Iris pigment epithelial cell (primary cell): ENCODE data around the gene ZFHX3.

Experiments
- DNase-seq: peaks from one replicate; pipeline ENCODE4 v3.0.0-alpha.2; 2011; ENCODE audit warnings: low read depth

Gene ZFHX3

DNA sequence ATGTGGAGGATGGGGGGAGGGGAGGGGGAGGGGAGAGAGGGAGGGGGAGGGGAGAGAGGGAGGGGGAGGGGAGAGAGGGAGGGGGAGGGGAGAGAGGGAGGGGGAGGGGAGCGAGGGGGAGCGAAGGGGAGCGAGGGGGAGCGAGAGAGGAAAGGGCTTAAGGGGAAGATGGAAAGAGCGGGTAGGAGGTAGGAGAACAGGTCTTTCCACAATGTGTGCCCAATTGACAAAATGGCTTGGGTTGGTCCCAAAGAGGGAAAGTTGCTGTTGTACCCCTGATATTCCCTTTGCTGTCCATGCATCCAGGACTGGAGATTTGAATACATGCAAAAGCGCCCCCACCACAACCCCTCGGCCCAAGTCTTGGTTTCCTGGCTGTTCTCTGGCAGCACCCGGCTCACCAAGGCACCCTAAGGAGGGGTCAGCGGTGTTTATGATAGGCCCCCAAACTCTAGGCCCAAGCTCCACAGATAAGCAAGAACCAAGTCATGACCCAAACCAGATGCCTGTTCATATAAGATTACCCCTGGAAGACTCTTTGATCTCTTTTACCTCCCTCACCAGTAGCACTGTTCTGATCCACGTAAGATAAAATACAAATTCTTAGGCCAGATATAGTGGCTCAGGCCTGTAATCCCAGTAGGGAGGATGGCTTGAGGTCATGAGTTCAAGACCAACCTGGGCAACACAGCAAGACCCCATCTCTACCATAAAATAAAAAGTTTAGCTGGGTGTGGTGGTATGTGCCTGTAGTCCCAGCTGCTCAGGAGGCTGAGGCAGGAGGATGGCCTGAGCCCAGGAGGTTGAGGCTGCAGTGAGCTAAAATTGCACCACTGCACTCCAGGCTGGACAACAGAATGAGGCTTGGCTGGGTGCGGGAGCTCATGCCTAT, 119.6 kb downstream of the ZFHX3 start:
- DNase-seq, result no peak

DNA sequence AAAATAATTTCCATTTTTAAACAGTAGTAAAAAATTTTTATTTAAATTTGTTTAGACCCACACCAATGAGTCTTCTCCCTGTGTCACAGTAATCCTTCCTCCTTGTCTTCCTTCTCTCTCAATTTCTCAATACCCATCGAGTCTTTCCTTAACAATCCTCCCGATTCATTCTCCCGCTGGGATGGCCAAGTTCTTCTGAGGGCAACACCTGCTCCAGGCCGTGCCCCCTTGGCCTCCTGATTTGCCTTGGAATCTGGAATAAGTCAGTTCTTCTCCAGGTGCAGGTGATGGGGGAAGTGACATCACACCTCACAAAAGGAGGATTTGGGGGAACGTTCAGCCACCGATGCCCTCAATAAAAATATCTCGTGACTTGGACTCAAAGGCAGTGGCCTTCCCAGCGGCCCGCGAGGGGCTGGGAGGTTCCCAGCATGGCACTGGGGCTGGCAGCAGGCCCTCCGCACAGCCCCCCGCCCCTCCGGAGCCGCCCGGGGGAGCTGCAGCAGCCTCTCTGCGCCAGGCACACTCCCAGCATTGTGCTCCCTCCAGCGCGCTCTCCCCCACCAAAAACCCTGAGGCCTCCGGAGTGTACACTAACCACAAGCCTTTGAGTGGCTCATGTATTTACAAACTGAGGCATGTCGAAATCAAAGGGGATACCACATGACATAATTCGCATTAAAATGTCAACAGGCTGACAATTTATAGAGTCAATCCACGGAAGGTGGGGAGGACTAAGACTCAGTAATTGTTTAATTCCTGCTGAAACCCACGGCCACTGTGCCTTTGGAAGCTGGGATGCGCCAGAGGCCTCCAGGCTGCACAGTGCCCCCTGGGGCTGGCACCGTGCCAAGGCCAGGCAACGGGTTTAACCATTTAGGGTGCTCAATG, 120.5 kb downstream of the ZFHX3 start:
- peak; percentile 94 for DNase-seq

DNA sequence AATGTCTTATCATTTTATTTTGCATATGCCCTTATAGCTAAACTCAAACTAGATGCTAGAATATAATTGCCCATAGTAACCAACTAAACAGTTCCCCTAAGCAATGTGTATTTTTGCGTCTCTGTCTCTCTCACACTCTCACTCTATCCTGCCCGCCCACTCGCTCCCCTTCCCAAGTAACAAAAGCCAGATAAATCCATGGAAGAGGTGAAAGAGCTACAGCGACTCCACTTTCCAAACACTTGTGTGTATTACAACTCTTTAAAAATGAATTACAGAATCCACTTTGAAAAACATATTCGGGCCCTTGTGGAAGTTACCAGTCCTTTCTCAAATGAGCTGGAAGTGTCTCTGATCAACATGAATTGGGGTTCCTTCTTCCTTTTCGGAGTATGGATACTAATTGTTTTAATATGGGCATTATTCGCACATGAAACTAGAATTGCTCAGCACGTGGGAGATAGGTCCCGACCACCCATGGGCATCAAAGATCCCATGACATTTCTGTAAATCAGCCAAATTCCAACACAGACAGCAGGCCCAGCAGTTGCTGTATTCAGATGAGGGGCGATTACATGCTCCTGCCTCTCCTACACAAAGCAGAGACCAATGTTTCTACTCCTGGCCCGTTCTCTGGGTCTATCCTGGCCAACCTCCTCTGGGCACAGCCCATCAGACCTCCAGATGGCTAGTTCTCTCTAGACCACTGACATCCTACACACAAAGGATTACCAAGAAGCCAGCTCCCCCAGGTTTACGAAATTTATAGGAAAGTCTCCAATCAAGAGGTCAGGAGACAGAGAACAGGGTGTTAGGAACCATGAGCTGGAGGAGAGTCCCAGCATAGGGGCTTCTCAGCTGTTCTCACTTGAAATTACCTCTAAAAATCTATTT, 121.5 kb downstream of the ZFHX3 start:
- no peak for DNase-seq

DNA sequence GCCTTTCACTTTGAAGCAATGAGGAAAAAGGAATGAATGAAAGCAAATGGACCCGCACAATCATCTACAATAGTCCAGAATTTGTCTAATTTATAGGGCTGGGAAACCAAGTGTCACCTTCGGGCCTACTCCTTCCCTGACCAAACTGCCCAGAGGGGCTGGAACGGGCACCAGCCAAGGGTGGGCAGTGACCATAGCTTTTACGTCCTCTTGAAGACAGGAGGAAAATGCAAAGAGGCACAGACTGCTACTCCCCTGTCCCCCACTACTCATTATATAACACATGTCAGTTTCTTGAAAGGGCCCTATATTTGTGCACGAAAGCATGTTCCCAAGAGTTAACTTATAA, 122.3 kb downstream of the ZFHX3 start:
- no peak for DNase-seq

DNA sequence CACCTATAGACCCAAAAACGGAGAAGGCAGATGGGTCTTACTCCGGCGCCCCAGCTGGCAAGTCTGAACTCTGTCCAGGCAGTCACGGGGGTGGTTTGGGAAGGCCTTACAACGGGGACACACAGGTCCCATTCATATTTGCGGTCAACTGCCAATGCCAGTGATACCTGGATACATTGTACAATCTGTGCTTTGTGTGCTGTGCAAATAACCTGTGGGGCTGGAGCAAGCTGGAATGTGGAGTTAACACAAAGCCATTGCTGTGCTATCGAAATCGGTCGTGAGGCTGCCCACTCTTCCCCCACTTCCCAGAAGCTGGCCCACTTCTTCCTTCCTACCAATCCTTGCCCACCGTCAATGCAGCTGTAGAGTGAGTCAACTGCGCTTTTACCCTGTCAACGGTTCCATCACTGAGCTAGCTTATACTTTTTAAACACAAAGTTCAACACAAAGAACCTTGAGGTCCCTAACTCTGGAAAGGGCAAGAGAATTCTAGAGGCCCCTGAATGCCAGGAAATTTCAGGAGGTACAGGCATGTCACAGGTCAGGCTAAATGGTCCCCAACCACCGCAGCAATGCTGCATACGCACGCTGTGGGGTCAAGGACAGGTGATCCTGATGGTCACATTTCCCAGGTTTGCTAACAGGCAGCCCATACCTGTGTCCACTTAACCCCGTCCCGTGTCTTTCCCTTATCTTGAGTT, 122.8 kb downstream of the ZFHX3 start:
- DNase-seq, result no peak

DNA sequence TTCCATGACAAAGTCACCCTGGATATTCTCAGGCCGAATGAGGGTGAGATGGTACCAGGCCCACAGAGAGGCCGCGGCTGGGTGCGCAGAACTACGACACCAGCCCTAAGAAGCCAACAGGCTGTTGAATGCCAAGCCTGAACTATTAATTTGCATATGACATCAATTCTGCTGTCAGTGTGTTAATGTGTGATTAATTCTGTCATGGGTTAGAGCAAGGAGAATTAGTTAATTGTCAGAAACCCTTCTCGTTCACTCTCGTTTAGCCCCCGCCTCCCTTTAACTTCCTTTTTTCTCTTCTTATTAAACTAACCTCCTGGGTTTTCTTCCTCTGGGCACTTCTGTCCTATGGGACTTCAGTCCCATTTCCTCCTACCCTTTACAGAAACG, 123.4 kb downstream of the ZFHX3 start:
- no peak for DNase-seq

DNA sequence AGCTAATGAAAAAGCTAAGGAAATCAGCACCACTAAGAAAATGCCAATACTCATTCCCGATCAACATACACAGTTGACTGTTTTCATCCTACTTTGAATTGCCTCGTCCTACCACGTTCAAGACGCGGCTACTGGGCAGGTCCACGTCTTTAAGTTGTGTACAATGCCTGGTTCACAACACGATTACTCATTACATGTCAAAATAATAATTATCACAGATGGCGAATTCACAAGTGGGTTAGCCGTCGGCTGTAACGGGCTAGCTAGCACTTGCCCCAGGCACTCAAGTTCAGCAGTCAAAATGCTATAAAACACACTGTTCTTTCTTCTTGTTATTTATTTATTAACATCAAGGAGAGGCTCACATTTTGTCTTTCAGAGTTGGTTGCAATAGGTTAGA, 124.2 kb downstream of the ZFHX3 start:
- no peak for DNase-seq

DNA sequence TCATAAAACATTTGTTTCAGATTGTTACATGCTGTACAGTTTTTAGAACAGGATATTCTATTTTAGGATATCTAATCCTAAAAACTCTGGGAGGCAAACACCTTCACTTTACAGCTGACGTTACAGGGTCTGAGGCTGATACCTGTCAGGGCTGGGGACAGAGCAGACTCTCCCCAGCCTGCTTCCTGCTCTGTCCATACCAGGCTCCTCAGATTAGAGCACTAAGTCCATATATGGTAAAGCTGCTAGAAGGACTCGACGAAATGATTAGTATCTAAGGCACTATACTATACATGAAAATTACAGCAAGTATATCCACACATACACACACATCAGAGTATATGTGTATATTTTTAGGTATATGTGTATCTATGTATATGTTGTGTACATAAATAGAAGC, 125.2 kb downstream of the ZFHX3 start:
- no peak for DNase-seq

DNA sequence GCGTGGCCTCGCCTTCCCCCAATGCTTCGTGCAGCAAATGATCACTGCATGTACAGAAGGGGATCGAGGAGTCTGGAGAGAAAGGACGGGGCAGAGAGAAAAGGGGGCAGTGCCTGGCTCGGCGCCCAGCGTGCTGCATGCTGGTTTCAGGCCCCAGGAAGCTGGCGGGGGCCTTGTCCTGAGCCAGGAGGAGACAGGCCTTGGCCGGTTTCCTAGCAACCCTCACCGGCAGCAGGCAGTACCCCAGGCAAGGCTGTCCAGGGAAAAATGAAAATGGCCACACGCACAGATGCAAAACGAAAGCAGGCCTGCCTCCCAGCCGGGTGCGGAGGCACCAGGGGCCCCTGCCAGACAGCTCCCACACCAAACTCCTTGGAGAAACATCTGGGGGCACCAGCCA, 126.3 kb downstream of the ZFHX3 start:
- peak; percentile 64 for DNase-seq

DNA sequence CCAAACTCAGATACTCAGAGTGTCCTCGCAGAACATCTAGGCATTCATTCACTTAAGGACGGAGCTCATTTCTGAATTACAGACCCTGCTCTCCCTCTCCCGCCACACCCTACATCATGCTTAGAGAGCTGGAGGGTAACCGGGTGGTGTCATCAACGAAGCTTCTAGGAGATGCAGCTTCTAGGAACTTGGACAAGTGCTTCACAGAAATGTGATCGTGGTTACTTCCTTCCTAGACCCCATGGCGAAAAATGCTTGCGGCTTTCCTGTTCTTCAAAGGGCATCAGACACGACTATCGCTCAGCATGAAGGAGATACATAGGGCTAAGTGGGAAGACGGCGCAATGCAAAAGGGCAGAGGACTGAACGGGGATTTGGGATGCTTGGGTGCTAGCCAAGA, 126.8 kb downstream of the ZFHX3 start:
- DNase-seq, result no peak

DNA sequence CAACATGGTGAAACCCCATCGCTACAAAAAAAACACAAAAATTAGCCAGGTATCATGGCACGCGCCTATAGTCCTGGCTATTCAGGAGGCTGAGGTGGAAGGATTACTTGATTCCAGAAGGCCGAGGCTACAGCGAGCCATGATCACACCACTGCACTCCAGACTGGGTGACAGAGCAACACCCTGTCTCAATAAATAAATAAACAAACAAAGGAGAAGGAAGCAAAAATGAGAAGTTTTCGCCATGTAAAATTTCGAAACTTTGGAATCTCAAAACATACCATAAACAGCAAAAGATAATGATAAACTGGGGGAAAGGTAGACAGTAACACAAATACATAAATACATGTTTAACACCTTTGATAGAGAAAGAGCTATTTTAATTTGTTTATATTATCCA, 130.9 kb downstream of the ZFHX3 start:
- no peak for DNase-seq

DNA sequence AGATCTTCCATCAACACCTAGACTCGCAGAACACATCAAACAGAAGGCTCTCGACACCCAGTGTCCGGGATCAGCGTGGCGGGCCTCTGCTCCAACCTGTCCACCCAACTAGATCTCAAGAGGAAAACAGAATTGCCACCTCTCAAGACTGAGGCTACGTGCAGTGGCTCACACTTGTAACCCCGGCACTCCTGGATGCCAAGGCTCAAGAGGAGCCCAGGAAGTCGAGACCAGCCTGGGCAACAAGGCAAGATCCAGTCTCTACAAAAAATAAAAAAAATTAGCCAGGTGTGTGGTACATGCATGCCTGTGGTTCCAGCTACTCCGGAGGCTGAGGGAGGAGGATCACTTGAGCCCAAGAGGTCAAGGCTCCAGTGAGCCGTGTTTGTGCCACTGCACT, 132.6 kb downstream of the ZFHX3 start:
- no peak for DNase-seq

DNA sequence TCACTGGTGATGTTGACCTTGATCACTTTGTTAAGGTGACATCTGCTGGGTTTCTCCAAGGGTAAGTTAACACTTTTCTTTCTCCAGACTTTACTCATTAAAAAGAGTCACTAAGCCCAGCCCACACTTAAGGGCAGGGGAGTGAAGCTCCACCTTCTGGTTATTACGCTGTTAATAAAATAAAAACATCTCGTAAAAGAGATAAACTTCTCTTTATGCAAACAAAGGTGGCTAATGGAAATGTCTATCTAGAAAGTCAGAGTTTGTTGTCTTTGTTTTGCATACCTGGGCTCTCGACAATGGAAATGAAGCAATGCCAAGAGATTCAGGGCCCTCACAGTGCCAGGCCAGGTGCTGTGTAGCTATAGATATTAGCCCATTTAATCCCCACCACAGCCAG, 134.4 kb downstream of the ZFHX3 start:
- no peak for DNase-seq

DNA sequence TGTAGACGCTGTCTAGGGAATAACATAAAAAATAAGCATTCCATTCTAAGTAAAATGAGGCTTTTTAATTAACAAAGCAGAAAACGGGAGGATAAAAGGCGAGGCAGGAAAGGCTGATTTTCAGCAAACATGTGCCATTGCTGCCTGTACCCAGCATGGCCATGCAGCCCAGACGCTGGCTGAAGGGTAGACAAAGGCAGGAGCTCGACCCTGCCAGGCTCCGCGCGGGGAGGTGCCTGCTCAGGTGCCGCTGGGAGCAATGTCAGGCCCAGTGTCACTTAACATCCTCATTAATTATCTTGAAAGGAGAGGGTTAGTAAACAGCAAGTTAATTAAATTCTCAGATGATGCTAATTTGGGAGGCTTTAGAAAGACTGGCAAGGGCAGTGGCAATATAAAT, 136.0 kb downstream of the ZFHX3 start:
- no peak for DNase-seq

DNA sequence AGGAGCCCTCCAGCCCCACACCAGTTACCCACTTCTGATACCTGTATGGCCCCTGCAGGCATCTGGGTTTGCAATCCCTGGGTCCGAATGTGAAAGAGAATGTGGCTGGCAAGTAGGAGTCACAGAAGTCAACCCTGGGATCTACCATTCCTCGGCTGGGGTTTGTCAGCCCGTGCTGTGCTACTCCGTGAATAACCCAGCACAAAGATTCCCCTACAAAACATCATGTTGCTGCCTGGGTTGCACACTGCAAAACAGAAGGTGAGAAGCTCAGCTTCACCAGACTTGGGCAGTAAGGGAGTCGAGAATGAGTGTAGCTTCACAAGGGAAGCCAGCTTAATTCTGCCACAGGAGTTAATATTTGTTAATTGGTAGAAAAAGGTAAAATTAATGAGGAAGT, 137.1 kb downstream of the ZFHX3 start:
- no peak for DNase-seq

DNA sequence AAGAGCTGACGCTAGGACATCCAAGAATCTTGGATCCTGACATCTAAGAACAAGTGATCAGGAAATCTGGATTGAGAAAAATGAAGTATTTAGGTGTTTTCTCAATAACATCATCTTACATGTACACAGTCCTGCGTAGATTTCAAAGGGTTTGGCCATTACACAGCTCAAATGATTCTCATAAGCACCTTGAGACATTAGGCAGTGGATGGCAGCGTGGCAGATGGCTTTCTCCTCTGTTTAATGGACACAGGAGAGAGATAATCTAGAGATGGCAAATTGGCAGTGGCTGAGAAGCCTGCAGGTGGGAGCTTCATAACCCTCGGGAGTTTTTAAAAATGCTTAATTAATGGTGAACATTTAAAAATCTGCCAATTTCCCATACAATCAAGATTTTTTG, 137.5 kb downstream of the ZFHX3 start:
- no peak for DNase-seq

DNA sequence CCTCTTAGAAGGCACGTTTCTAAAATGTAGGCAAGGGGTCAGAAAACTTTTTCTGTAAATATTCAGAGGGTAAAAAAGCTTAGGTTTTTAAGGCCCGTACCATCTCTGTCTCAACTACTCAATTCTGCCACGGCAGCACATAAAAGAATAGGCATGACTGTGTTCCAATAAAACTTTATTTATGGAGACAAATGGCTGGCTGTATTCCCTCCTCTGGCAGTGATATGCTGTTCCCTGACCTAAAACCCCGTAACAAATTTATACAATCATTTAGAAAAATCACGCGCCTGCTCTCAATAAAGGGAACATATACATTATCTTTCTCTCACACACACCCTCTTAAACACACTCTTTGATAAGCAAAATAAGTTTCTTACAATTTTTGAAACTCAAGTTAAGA, 138.7 kb downstream of the ZFHX3 start:
- DNase-seq, result no peak

DNA sequence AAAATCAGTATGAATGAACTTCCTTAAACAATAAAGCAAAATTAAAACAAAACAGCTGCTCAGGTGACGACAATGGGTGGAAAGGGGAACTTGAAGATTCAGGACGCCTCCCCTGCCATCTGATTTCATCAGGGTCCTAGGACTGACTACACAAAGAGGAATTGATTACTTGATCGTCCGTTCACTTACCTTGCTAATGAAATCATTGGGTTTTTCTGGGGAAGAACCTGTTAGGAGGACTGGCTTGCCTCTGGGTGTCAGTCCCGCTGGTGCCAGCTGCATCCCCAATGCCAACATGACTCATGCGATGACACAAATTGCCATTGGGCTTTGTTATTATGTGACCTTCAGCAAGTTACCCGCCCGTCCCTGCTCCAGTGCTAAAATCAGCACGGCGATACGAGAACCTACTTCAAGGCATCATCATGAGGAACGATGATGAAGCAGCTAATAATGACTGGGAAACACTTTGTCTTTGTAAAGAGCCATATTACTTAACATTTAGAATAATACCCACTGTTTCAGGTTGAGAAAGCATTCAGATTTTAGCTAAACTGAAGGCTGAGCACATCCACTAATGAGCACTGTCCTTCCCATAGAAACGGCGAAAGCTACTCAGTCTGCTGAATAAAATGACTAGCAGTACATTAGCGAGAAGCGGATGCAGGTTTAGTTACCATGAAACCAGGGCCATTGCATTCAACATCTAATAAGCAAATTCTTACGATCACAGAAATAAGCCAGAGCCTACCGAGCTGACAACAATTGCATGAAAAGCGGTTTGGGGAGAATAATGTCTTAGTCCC, 139.4 kb downstream of the ZFHX3 start:
- DNase-seq, result no peak

DNA sequence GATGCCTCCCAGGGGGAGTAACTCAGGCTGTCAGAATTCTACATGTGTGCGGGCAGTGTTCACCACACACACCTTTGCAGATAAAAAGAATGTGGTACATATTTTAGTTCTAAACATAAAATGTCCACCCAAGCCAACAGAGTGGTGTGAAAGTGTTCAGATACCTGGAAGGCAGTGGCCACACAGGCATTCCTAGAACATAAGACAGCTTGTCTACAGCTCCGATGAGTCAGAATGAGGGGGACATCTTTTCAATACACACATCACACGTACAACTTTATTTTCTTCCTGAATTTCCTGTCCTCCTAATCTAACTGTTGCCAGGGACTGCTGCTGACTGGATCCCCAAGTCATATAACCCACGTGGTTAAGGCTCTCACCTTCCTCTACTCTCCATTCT, 142.3 kb downstream of the ZFHX3 start:
- peak; percentile 69 for DNase-seq

DNA sequence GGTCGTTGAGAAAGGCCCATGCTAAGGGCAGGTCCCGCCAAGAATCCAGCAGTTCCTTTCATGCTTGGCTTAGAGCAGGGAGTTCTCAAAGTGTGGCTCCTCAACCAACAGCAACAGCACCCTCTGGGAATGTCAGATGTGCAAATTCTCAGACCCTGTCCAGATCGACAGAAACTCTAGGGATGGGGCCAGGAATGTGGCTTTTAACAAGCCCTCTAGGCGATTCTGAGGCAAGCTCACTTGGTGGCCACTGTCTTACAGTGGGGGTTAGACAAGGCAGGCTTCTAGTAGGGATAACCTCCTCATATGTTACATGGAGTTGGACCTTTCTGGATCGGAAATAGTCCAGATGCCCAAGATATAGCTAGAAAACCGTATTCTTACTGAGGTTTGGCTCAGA, 144.8 kb downstream of the ZFHX3 start:
- no peak for DNase-seq

DNA sequence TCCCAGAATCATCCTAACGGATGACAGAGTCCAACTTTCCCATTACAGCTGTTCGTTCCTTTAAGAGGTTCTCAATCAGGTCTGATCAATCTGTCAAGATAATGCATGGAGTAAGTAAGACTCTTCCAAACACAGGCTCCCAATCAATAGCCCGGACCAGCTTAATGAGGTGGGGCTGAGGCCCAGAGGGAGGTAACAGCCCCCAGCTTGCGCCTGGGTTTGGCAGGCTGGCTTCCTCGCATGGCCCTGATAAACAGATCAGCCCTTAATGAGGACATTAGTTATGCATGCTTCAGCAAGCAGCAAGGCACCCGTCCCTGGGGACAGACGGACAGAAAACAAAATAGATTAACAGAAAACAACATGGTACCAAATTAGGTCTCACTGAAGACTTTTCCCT, 145.7 kb downstream of the ZFHX3 start:
- no peak for DNase-seq
